HG03354 (cell line): ENCODE results near the gene ENDOD1.
A peak's percentile ranks its signal among the peaks of the same experiment; 100 is the strongest.
"Not testable (repeated sequence)": the region's sequence is repeated elsewhere in the genome, so short reads cannot be mapped to it uniquely, and the experiment has no call there.

ENCODE experiments used
- ATAC-seq: cut with Tn5 transposase; IDR thresholded peaks from one replicate; pipeline ENCODE4 v1.9.1; 2021; ENCODE audit warnings: mild to moderate bottlenecking; ENCODE audit not compliant: unreplicated experiment, poor library complexity, severe bottlenecking

ENDOD1 gene, protein sequence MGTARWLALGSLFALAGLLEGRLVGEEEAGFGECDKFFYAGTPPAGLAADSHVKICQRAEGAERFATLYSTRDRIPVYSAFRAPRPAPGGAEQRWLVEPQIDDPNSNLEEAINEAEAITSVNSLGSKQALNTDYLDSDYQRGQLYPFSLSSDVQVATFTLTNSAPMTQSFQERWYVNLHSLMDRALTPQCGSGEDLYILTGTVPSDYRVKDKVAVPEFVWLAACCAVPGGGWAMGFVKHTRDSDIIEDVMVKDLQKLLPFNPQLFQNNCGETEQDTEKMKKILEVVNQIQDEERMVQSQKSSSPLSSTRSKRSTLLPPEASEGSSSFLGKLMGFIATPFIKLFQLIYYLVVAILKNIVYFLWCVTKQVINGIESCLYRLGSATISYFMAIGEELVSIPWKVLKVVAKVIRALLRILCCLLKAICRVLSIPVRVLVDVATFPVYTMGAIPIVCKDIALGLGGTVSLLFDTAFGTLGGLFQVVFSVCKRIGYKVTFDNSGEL

DNA sequence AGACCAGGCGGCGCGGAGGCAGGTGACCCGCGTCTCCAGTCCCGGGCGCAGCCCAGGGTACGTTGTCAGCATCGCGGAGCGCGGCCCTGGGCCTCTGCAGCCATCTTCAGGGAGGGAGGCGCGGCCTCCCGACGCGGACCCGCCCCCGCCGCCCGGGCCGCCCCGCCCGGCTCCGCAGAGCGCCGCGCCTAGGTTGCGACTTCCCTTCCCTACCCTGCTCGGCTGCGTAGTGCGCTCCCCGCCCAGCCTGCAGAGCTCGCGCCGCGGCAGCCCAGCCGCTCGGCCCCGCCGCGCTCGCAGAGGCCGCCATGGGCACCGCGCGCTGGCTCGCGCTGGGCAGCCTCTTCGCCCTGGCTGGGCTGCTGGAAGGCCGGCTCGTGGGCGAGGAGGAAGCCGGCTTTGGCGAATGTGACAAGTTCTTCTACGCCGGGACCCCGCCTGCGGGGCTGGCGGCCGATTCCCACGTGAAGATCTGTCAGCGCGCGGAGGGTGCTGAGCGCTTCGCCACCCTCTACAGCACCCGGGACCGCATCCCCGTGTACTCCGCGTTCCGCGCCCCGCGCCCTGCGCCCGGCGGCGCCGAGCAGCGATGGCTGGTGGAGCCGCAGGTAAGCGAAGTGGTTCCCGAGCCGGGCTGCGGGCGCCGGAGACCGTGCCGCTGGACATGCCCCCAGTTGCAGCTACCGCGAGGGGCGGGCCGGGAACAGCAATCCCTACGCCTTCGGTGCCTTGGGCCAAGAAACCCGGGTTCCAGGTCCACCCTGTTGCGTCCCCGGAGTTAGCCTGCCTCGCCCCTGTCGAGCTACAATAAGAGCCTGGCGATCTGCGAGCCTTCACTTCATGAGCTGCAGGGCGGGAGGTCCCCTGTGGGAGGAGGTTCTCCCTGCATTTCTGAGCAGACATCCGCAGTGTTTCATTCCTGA lies at the start of gene ENDOD1:
ENDOD1 (plus strand) TSS at position 227 of the 923 bp plus-strand sequence; CDS start at position 309, 82 bp downstream.
- ATAC-seq, result peak; percentile 89

DNA sequence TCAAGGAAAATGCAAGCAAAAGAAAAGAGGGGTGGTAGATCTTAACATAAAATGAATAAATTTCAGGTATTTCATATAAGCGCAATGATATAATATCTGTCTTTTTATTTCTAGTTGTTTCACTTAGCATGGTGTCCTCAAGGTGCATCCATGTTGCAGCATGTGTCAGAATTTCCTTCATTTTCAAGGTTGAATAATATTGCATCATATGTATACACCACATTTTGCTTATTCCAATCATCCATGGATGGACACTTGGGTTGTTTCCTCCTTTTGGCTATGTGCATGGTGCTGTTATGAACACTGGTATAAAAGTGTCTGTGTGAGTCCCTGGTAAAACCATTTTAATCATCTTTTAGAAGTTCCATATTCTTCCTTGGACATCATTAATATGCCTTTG lies 47.4 kb upstream of the ENDOD1 start:
- ATAC-seq, result no peak

DNA sequence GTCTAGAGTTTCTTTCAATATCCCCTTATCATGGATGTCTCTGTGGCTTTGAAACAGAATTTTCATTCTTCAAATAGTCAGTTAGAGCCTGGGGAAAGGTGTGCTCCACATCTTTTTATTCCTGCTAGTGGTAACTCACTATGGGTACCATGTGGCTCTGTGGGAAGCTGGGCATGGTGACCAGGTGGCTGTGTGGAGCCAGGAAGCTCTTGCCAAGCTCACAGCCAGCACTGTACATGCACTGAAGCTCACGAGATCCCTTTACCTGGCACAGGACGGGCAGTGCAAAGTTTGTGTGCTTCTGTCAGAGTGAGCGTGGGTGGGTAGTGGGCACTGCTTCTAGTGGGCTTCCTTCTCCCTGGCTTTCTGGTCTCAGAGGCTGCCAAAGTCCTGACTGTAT lies 46.7 kb upstream of the ENDOD1 start:
- ATAC-seq, result no peak

DNA sequence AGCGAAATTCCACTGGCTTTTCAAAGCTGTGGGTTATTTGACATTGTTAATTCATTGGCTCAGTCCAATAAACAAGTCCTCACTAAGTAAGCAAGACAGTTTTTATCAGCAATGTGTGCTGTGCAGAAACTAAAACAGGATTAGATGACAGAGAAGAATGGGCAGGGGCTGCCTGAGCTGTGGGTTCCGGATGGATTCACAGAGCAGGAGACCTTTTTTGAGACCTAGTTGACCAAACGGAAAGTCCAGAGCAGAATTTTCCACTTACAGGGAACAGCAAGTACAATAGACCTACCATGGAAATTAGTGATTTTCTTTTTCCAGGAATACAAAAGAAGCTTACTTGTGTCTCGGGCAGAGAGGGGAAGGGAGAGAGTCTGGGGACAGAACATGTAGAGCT lies 45.6 kb upstream of the ENDOD1 start:
- ATAC-seq, result no peak

DNA sequence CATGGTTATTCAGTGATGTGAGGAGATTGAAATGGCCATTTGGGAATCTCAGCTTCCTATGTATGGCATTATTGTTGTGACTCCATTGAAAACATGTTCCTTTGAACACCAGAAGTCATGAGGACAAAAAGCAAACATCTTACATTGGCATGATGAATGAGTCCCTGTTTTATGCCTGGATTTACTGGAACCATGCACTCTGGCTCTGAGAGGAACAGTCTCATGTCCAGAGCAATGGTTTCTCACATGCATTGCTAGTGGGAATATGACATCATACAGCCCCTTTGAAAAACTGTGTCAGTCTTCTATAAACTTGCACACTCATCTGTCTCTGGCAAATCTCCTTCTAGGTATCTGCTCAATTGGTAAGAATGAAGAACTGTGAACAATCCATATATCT lies 43.8 kb upstream of the ENDOD1 start:
- ATAC-seq, result no peak

DNA sequence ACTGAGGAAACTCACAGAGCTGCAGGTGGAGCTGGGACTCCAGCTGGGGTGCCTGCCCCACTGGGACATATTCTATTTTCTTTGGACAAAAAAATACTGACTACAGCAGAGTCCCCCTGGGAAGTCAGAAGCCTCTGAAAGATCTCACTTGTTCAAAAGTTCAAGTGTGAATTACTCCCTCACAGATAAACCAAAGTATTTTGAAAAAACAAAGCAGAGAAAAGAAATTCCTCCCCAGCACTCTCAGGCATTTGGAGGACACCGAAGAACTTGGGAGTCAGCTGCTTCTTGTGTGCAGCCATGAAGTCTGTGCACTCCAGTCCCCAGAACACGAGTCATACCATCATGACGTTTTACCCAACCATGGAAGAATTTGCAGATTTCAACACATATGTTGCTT lies 40.5 kb upstream of the ENDOD1 start, which contains the start of gene KDM4F:
KDM4F (plus strand) TSS at position 301 of the 400 bp plus-strand sequence.
- not testable (repeated sequence) for ATAC-seq

DNA sequence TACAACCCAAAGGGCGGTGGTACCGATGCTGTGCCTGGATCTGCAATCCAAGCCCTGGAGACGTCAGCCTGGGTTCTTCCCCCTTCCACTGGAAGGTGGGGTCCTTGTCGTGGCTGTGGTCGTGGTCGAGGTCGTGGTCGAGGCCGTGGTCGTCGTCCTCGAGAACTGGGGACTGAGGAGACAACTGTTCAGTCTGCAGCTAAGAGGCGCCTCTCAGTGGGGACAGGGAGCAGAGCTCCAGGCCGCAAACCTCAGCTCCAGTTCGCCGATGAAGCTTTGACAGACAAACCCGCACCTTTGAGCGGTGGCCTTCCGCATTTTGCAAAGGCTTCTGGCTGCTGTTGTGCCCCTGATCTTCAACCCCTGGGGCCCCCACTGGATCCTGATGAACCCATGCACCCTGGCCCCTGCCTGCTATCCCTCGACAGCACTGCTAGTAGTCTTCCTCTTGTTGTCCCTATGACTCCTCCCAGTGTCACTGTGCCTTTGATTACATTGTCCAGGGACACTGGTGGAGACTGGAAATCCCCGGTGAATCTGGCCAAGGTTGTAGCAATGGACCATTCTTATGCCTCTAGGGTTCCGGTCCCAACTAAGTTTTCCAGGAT lies 38.9 kb upstream of the ENDOD1 start:
- ATAC-seq, result no peak

DNA sequence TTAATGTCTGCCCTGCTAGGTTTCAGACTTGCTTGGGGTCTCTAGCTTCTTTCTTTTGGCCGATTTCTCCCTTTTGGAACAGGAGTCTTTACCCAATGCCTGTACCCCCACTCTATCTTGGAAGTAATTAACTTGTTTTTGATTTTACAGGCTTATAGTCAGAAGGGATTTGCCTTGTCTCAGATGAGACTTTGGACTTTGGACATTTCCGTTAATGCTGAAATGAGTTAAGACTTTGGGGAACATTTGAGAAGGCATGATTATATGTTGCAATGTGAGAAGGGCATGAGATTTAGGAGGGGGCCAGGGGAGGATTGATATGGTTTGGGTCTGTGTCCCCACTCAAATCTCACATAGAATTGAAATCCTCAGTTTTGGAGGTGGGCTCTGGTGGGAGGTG lies 35.3 kb upstream of the ENDOD1 start:
- ATAC-seq, result no peak

DNA sequence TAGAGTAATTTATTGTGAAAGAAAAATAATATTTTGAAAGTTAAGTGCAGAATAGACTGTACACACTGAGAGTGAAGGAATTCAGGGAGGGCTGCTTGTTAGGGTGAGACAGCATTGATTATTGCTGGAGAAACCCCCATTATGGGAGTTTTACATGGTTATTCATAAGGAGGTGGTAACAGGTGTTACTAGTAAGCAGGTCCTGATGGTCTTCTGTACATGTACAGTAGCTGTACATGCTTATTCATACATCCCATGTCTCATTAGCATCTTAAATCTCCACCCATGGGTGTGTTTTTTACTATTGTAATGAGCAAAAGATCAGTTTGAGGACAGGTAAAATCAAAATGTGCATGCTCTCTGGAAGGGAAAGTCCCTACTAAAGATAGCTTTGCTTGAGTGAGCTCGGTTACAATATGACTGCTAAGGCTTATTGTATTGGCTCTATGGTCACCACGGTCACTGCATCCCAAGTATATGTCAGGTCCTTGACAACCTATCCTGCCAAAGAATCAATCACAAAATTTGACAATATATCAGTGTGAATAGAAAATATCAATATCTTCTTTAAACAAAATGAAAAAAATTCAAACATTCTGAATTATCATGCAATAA lies 34.3 kb upstream of the ENDOD1 start:
- ATAC-seq, result peak; percentile 96

DNA sequence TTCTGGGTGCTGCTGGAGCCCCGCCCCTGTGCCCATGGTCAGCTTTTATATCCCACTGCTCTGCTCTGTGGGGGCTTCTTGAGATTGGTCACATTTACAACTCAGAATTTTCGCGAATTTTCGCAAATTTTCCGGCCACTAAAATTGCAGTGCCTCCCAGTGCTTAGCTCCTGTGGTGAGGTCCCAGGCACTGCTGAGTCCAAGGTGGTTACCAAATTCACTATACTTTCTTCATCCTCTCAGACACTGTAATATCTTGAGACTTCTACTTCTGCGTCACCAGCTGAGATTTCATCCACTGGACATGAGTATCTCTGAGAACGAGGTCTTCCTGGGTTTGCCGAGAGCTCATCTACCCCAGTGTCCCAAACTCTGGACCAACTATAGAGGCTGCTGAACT lies 31.7 kb upstream of the ENDOD1 start:
- ATAC-seq, result no peak

DNA sequence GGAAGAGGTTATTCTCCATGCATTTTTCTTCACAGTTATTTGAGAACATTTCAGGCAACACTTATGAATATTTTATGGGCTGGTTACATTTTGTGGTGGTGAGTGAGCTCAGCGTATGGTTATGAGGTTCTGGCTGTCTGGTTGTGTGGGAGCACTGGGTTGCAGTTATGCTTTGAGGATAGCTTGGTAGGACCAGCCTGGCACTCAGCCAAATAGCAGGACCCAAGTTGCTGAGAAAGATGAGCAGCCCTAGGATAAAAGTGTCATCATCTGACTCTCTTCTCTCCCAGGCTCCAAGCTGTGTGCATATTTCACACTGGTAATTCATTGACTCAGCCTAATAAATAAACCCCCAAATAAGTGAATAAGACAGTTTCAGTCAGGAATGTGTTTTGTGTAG lies 31.0 kb upstream of the ENDOD1 start:
- no peak for ATAC-seq

DNA sequence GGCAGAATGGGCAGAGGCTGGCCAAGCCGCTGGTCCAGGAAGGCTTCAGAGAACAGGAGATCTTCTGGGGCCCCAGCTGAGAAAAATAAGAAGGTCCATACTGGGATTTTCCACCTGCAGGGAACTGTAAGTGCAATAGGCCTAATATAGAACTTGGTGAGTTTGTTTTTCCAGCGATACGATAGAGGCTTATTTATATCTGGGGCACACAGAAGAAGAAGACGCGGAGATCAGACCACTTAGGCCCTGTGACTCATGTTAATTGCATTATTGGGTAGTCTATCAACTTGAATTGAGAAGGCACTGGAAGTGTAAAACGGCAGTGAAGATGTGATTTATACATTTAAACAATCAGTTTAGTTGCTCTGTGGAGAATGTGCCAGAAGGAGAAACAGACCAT lies 30.6 kb upstream of the ENDOD1 start:
- no peak for ATAC-seq

DNA sequence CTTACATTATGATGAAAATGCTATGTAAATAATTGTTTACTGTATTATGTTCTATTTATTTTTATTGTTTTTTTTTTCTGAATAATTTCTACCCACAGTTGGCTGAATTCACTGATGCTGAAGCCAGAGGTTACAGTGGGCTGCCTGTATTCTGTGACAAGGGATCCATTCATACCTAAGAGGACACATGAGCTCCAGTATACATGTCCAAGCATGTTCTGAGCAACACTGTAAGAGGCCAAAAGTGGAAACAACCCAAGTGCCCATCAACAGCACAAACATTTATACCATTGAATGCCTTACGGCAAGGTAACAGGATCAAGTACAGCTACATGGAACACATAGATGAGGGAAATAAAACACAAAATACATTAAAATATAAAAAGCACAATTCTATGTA lies 24.3 kb upstream of the ENDOD1 start:
- no peak for ATAC-seq

DNA sequence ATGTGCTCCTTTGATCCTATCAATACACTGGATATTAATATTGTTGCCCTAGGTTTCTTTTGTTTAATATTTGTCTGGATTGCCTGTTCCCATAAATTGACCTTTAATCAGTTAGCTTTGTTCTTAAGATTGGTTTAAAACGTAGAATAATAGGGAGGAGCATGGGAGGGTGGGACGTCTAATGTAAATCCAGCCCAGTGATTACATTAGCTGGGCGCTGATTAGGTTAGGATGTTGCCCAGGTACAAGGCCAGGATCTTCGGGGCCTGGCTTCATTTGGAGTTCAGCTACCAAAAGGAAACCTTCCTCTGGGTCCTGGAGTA lies 23.0 kb upstream of the ENDOD1 start, which contains the start of gene SRSF8:
SRSF8 (plus strand) TSS at position 204 of the 323 bp plus-strand sequence. CDS start 308 bp downstream, outside the sequence.
- peak; percentile 45 for ATAC-seq

DNA sequence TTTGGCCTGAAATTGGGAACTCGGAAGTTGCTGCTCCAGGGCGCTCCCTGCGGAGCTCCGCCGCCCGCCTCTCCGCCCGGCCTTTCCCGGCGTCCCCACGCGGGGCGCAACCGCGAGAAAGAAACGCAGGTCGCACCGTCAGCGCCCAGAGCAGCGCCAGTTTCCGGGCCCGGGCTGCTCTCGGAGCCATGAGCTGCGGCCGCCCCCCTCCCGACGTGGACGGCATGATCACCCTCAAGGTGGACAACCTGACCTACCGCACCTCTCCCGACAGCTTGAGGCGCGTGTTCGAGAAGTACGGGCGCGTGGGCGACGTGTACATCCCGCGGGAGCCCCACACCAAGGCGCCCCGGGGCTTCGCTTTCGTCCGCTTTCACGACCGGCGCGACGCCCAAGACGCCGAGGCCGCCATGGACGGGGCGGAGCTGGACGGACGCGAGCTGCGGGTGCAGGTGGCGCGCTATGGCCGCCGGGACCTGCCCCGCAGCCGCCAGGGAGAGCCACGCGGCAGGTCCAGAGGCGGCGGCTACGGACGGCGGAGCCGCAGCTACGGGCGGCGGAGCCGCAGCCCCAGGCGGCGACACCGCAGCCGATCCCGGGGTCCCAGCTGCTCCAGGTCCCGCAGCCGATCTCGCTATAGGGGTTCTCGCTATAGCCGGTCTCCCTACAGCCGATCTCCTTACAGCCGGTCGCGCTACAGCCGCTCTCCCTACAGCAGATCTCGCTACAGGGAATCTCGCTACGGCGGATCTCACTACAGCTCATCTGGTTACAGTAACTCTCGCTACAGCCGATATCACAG lies 22.4 kb upstream of the ENDOD1 start:
- ATAC-seq, result peak; percentile 71

DNA sequence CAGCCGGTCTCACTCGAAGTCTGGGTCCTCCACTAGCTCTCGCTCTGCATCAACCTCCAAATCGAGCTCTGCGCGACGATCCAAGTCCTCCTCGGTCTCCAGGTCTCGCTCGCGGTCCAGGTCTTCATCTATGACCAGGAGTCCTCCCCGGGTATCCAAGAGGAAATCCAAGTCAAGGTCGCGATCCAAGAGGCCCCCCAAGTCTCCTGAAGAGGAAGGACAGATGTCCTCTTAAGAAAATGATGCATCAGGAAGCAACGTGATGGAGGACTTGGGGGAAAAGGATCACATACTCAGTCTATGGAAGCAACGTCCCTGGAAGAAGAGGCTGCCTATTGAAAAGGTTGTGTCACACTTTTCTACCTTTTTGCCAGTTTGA lies 21.8 kb upstream of the ENDOD1 start:
- no peak for ATAC-seq

DNA sequence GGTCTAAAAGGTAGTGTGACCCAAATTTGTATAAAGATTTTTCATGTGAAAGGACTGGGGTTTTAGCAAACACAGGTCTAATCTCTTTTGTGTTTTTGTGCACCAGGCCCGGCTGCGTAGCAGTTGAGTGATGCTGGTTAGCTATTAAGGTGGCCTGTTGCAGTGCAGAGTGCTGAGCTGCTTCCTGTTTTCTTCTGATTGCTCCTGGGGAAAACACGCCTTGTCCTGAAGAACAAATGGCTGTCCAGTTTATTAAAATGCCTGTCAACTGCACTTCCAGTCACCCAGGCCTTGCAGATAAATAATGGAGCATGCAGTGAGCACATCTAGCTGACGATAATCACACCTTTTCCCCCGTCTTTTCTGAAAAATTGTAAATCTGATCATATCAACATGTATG lies 21.1 kb upstream of the ENDOD1 start:
- peak; percentile 70 for ATAC-seq

DNA sequence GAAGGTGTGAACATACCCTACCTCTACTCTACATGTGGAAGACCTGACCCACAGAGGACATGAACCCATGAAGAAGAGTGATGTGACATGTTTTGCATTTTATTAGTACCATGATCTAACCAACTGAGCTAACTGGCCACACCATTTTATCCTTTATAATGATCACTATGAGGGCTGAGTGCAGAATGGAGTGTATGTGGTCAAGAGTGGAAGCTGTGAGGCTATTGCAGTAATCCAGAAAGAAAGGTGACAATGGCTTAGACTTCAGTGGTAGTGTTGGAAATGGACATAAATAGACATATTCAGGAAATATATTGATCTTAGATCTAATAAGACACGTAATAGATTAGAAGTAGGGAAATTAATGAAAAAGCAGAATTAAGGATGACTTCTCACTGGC lies 19.2 kb upstream of the ENDOD1 start:
- ATAC-seq, result no peak

DNA sequence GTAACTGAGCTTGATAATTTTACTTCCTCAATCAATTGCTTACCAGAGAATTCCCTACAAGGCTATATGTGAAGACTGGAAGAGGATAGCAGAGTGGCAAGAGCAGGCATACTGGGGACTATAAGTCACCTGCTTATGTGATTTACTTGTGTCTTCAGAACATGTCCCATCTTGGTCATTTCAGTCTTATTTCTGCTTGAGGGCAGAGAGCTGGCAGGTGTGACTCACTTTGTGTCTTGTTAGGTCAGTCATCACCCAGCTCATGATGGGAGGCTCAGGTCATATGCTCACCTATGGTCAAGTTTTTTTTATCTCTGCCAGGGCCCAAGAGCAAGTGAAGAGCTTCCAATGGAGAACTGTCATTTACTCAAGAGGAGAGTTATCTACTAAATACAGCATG lies 16.7 kb upstream of the ENDOD1 start:
- no peak for ATAC-seq
